Measurements from ENCODE around the gene DTNB. TPM values are rescaled to one million over a fixed set of nuclear protein-coding genes. Genes with fewer than 3 reads are reported as not detected.
A peak's percentile ranks its signal among the peaks of the same experiment; 100 is the strongest.

The DTNB gene
- total RNA-seq, 1 experiment from 2014 or later: 2.6 TPM

GRCh38 chr2:25371253-25372241 lies 301.8 kb downstream of the DTNB start:
- no peak overlapping the region for H3K27ac ChIP-seq
- no peaks in the 10 kb centered on the region for H3K36me3 ChIP-seq
- H3K27me3 ChIP-seq (replicated peaks): no peaks in the 10 kb centered on the region

GRCh38 chr2:25369876-25370275 lies 303.5 kb downstream of the DTNB start:
- DNase-seq (ENCODE audit: low read depth in 1 of 2, low spot score in 2 of 2): no peak
- no peak overlapping the region for H3K27ac ChIP-seq
- no peaks in the 10 kb centered on the region for H3K36me3 ChIP-seq
- no peaks in the 10 kb centered on the region for H3K27me3 ChIP-seq (replicated peaks)
- no peaks in the 10 kb centered on the region for H3K4me1 ChIP-seq (replicated peaks)
- no peak overlapping the region for H3K4me3 ChIP-seq
- no peaks in the 10 kb centered on the region for H3K9me3 ChIP-seq (replicated peaks)

More at GRCh38 chr2:25371253-25372241, 301.8 kb downstream of the DTNB start:
- no peaks in the 10 kb centered on the region for H3K9me3 ChIP-seq (replicated peaks)
- H3K4me1 ChIP-seq (replicated peaks): no peaks in the 10 kb centered on the region
- peak in 1 of 2 experiments; percentile 26 for DNase-seq (ENCODE audit: low read depth in 1 of 2, low spot score in 2 of 2)
- H3K4me3 ChIP-seq: no peak overlapping the region

- Histone ChIP-seq H3K4me3 (no peak overlapping the region), H3K27ac (no peak overlapping the region), H3K9me3 (replicated peaks) (no peaks in the 10 kb centered on the region), H3K4me1 (replicated peaks) (no peaks in the 10 kb centered on the region), H3K36me3 (no peaks in the 10 kb centered on the region), H3K27me3 (replicated peaks) (no peaks in the 10 kb centered on the region)
- DNase-seq (ENCODE audit: low read depth in 1 of 2, low spot score in 2 of 2): no peak
Measured at GRCh38 chr2:25369439-25369838, 303.9 kb downstream of the DTNB start.

- no peak for DNase-seq (ENCODE audit: low read depth in 1 of 2, low spot score in 2 of 2)
- no peaks in the 10 kb centered on the region for H3K36me3 ChIP-seq
- H3K4me3 ChIP-seq: no peak overlapping the region
- H3K27me3 ChIP-seq (replicated peaks): no peaks in the 10 kb centered on the region
- no peaks in the 10 kb centered on the region for H3K9me3 ChIP-seq (replicated peaks)
- H3K4me1 ChIP-seq (replicated peaks): no peaks in the 10 kb centered on the region
- no peak overlapping the region for H3K27ac ChIP-seq
Measured at GRCh38 chr2:25368660-25369059, 304.7 kb downstream of the DTNB start.

GRCh38 chr2:25367296-25367695 lies 306.1 kb downstream of the DTNB start:
- no peak for DNase-seq (ENCODE audit: low read depth in 1 of 2, low spot score in 2 of 2)
- Histone ChIP-seq H3K4me1 (replicated peaks) (peaks cover 4% of the 10 kb centered on the region), H3K27me3 (replicated peaks) (no peaks in the 10 kb centered on the region), H3K36me3 (no peaks in the 10 kb centered on the region), H3K9me3 (replicated peaks) (no peaks in the 10 kb centered on the region), H3K27ac (no peak overlapping the region), H3K4me3 (no peak overlapping the region)

GRCh38 chr2:25366629-25367028 lies 306.7 kb downstream of the DTNB start:
- Histone ChIP-seq H3K27ac (no peak overlapping the region), H3K9me3 (replicated peaks) (no peaks in the 10 kb centered on the region), H3K36me3 (no peaks in the 10 kb centered on the region), H3K4me1 (replicated peaks) (peaks cover 8% of the 10 kb centered on the region), H3K27me3 (replicated peaks) (no peaks in the 10 kb centered on the region), H3K4me3 (no peak overlapping the region)
- DNase-seq (ENCODE audit: low read depth in 1 of 2, low spot score in 2 of 2): no peak

- H3K4me3 ChIP-seq: no peak overlapping the region
- no peaks in the 10 kb centered on the region for H3K9me3 ChIP-seq (replicated peaks)
- peaks cover 9% of the 10 kb centered on the region for H3K4me1 ChIP-seq (replicated peaks)
- DNase-seq (ENCODE audit: low read depth in 1 of 2, low spot score in 2 of 2): no peak
- no peaks in the 10 kb centered on the region for H3K27me3 ChIP-seq (replicated peaks)
- no peak overlapping the region for H3K27ac ChIP-seq
- no peaks in the 10 kb centered on the region for H3K36me3 ChIP-seq
Measured at GRCh38 chr2:25365241-25365640, 308.1 kb downstream of the DTNB start.

GRCh38 chr2:25363733-25364132 lies 309.6 kb downstream of the DTNB start:
- no peak overlapping the region for H3K27ac ChIP-seq
- no peak for DNase-seq (ENCODE audit: low read depth in 1 of 2, low spot score in 2 of 2)
- H3K36me3 ChIP-seq: no peaks in the 10 kb centered on the region

GRCh38 chr2:25362434-25363145 lies 310.8 kb downstream of the DTNB start:
- Histone ChIP-seq H3K27me3 (replicated peaks) (no peaks in the 10 kb centered on the region), H3K4me3 (peak overlapping the region; percentile 10; the same call in 1 of the 2 replicates), H3K4me1 (replicated peaks) (peaks cover 9% of the 10 kb centered on the region), H3K36me3 (no peaks in the 10 kb centered on the region), H3K9me3 (replicated peaks) (no peaks in the 10 kb centered on the region), H3K27ac (no peak overlapping the region)
- DNase-seq (ENCODE audit: low read depth in 1 of 2, low spot score in 2 of 2): no peak

More at GRCh38 chr2:25363733-25364132, 309.6 kb downstream of the DTNB start:
- H3K9me3 ChIP-seq (replicated peaks): no peaks in the 10 kb centered on the region
- H3K4me3 ChIP-seq: no peak overlapping the region
- H3K4me1 ChIP-seq (replicated peaks): peaks cover 9% of the 10 kb centered on the region
- no peaks in the 10 kb centered on the region for H3K27me3 ChIP-seq (replicated peaks)

- Histone ChIP-seq H3K4me3 (peak overlapping the region; percentile 10; the same call in 1 of the 2 replicates), H3K4me1 (replicated peaks) (peaks cover 9% of the 10 kb centered on the region), H3K27ac (no peak overlapping the region), H3K36me3 (no peaks in the 10 kb centered on the region), H3K27me3 (replicated peaks) (no peaks in the 10 kb centered on the region), H3K9me3 (replicated peaks) (no peaks in the 10 kb centered on the region)
- DNase-seq (ENCODE audit: low read depth in 1 of 2, low spot score in 2 of 2): peak; percentile 87 to 91
Measured at GRCh38 chr2:25362049-25362433, 311.3 kb downstream of the DTNB start.

GRCh38 chr2:25361261-25362048 lies 311.9 kb downstream of the DTNB start:
- Histone ChIP-seq H3K9me3 (replicated peaks) (no peaks in the 10 kb centered on the region), H3K27ac (no peak overlapping the region), H3K36me3 (no peaks in the 10 kb centered on the region), H3K4me1 (replicated peaks) (peaks cover 9% of the 10 kb centered on the region), H3K4me3 (no peak overlapping the region), H3K27me3 (replicated peaks) (no peaks in the 10 kb centered on the region)
- DNase-seq (ENCODE audit: low read depth in 1 of 2, low spot score in 2 of 2): no peak

GRCh38 chr2:25358836-25359235 lies 314.5 kb downstream of the DTNB start:
- no peaks in the 10 kb centered on the region for H3K36me3 ChIP-seq
- no peak overlapping the region for H3K4me3 ChIP-seq
- no peak overlapping the region for H3K27ac ChIP-seq
- peaks cover 9% of the 10 kb centered on the region for H3K4me1 ChIP-seq (replicated peaks)
- H3K27me3 ChIP-seq (replicated peaks): no peaks in the 10 kb centered on the region
- H3K9me3 ChIP-seq (replicated peaks): no peaks in the 10 kb centered on the region
- DNase-seq (ENCODE audit: low read depth in 1 of 2, low spot score in 2 of 2): no peak

GRCh38 chr2:25358249-25358815 lies 315.0 kb downstream of the DTNB start:
- Histone ChIP-seq H3K36me3 (no peaks in the 10 kb centered on the region), H3K9me3 (replicated peaks) (no peaks in the 10 kb centered on the region), H3K27ac (no peak overlapping the region), H3K27me3 (replicated peaks) (no peaks in the 10 kb centered on the region), H3K4me1 (replicated peaks) (peaks cover 9% of the 10 kb centered on the region), H3K4me3 (no peak overlapping the region)
- no peak for DNase-seq (ENCODE audit: low read depth in 1 of 2, low spot score in 2 of 2)
